Stimulated activated CD4-positive, alpha-beta T cell treated with anti-CD3 and anti-CD28 coated beads, Interleukin-4, amount 100 ng/mL, for 24 hours (primary cell): Measurements from ENCODE around the gene GPAT3.
"Not testable (repeated sequence)": the region's sequence is repeated elsewhere in the genome, so short reads cannot be mapped to it uniquely, and the experiment has no call there.

Source experiments
- DNase-seq: peaks from one replicate; pipeline ENCODE4 v3.0.0-alpha.2; 2020

GPAT3 gene

GRCh38 chr4:83552924-83553323 is 17.0 kb downstream of the GPAT3 start:
- no peak for DNase-seq

GRCh38 chr4:83556006-83556707 is 20.2 kb downstream of the GPAT3 start:
- DNase-seq: no peak

GRCh38 chr4:83556816-83557215 is 20.9 kb downstream of the GPAT3 start:
- no peak for DNase-seq

- no peak for DNase-seq
These were observed 22.2 kb downstream of the GPAT3 start for GRCh38 chr4:83558059-83558653.

- DNase-seq: no peak
These were observed 22.8 kb downstream of the GPAT3 start for GRCh38 chr4:83558680-83559079.

GRCh38 chr4:83560523-83560922 is 24.6 kb downstream of the GPAT3 start:
- DNase-seq: no peak

- DNase-seq: peak; percentile 15
These were observed 25.5 kb downstream of the GPAT3 start for GRCh38 chr4:83561381-83561780.

GRCh38 chr4:83563998-83564397 is 28.1 kb downstream of the GPAT3 start:
- no peak for DNase-seq

GRCh38 chr4:83568062-83568461 is 32.2 kb downstream of the GPAT3 start:
- no peak for DNase-seq

GRCh38 chr4:83569429-83569828 is 33.5 kb downstream of the GPAT3 start:
- DNase-seq: no peak

GRCh38 chr4:83569987-83570386 is 34.1 kb downstream of the GPAT3 start:
- no peak for DNase-seq

GRCh38 chr4:83572848-83573247 is 36.9 kb downstream of the GPAT3 start:
- DNase-seq: no peak

GRCh38 chr4:83574247-83574646 is 38.3 kb downstream of the GPAT3 start:
- no peak for DNase-seq

- DNase-seq: not testable (repeated sequence)
These were observed 40.3 kb downstream of the GPAT3 start for GRCh38 chr4:83576237-83576636.

GRCh38 chr4:83581411-83582288 is 45.7 kb downstream of the GPAT3 start:
- no peak for DNase-seq

GRCh38 chr4:83582289-83582785 is 46.4 kb downstream of the GPAT3 start:
- DNase-seq: no peak

GRCh38 chr4:83585982-83586508 is 50.1 kb downstream of the GPAT3 start:
- no peak for DNase-seq

GRCh38 chr4:83589279-83589678 is 53.4 kb downstream of the GPAT3 start:
- no peak for DNase-seq

GRCh38 chr4:83591056-83591455 is 55.1 kb downstream of the GPAT3 start:
- DNase-seq: no peak

GRCh38 chr4:83591730-83592129 is 55.8 kb downstream of the GPAT3 start:
- DNase-seq: no peak

- DNase-seq: no peak
These were observed 63.3 kb downstream of the GPAT3 start for GRCh38 chr4:83599183-83599582.

GRCh38 chr4:83603129-83603528 is 67.2 kb downstream of the GPAT3 start:
- no peak for DNase-seq

GRCh38 chr4:83604321-83604720 is 68.4 kb downstream of the GPAT3 start:
- no peak for DNase-seq
